ENCODE measurements around the gene TRPV3.

DNA sequence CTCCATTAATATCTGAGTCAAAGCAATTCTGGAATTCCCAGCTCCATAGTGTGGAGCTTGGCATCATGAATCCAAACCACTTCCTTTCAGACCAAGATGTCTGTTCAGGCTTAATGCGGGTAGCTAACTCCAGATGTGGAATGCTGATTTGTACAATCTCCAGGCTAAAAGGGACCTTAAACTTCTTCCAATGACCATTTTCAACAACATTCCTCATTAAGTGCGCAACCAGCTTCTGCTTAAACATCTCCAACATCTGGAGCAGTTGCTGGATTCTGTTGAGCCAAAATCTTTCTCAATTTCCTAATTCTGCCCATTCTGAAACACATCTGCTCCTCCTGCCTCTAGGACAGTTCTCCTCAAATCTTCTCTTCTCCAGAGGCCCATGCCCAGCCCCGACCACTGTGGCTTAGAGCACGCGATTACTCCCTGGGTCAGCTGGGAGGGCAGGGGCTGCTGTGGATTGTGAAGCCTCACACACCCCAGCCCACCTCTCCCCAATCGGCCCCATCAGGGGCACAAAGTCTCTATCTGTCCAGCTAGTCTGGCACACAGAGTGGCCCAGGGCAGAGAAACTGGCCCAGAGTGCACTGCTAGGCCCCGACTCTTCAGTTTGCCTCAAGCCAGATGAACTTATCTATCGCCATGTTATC lies 45.6 kb downstream of the TRPV3 start:
- no peak for TF ChIP-seq CTCF (IDR thresholded peaks at IDR 0.05)
- TF ChIP-seq EZH2 (IDR thresholded peaks at IDR 0.05; ENCODE audit: borderline replicate concordance, insufficient read depth, low read depth, low read length, poor library complexity, severe bottlenecking): no peak
